NCI-H226 (cell line): Measurements from ENCODE around the gene CYP3A4.
A peak's percentile ranks its signal among the peaks of the same experiment; 100 is the strongest.
"Not testable (repeated sequence)": the region's sequence is repeated elsewhere in the genome, so short reads cannot be mapped to it uniquely, and the experiment has no call there.

Experiments
- DNase-seq: peaks from one replicate; pipeline ENCODE4 v3.0.0-alpha.2; 2015

Gene CYP3A4

DNA sequence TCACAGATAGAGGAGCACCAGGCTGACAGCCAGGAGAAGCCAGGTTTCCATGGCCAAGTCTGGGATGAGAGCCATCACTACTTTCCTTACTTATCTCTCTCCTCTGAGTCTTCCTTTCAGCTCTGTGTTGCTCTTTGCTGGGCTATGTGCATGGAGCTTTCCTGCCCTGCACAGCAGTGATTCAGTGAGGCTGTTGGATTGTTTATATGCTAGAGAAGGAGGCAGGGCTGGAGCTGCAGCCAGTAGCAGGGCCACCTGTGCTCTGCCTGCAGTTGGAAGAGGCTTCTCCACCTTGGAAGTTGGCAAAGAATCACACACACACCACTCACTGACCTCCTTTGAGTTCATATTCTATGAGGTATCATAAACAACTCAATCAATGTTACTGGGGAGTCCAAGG is at the start of gene CYP3A4:
TSS of gene CYP3A4 (minus strand) at position 178 of the 400 bp plus-strand sequence. CDS start at position 75, 103 bp downstream.
- peak; percentile 39 for DNase-seq

DNA sequence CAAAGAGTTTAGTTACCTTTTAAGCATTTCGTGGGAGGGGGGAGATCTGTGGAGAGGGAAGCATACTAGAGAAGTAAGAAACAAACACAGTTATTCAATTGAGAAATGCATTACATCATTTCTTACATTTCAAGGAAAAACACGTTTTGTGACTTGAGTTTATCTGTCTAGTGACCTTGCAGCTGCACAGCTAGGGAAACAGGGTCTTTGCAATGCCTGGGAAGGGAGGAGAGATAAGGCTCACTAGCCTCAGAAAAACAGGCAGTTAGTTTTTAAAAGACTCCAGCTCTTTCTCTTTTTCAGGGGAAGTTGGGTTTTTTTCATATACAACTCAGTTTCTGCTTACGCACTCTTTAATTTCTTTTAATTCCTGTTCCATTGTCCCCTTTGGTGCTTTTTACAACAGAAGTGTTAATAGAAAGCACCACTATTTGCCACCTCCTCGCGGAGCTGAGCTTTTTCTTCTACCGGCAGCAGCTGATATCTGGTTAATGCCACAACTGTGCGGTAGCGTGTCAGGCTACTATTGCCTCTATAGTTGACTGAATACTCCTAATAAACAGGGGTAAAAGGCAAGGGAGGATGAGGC is 49.4 kb upstream of the CYP3A4 start:
- DNase-seq = no peak

- no peak for DNase-seq
Measured at GRCh38 chr7:99831595-99831994, 47.6 kb upstream of the CYP3A4 start.

DNA sequence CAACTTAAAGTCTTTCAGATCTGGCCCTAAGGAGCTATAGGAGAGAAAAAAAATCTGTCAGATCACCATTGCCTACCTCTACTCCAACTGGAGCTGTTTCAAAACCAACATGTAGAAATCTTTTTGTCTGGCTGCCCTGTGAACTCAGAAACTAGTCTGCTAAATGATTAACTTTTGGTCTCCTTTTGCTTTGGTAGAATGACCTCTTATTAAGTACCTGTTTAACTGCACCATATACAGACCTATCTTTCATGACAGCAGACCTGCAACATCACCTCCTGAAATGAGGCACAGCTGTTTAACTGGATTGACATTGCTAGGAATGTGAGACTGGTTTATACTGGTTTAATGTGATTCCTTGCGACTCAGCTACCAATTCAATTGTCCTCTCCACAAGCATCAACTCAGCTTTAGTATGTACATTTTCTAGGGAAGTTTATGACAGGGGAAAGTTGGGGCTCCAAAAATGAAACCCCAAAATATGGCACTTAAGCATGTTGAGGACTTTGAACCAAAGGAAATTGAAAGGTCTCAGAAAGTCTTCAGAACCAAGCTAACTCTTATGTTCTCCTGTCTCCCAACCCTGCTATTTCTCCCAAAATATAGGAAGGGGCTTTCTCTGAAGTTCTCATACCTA is 45.7 kb upstream of the CYP3A4 start:
- no peak for DNase-seq

- no peak for DNase-seq
Measured at GRCh38 chr7:99828811-99829210, 44.8 kb upstream of the CYP3A4 start.

DNA sequence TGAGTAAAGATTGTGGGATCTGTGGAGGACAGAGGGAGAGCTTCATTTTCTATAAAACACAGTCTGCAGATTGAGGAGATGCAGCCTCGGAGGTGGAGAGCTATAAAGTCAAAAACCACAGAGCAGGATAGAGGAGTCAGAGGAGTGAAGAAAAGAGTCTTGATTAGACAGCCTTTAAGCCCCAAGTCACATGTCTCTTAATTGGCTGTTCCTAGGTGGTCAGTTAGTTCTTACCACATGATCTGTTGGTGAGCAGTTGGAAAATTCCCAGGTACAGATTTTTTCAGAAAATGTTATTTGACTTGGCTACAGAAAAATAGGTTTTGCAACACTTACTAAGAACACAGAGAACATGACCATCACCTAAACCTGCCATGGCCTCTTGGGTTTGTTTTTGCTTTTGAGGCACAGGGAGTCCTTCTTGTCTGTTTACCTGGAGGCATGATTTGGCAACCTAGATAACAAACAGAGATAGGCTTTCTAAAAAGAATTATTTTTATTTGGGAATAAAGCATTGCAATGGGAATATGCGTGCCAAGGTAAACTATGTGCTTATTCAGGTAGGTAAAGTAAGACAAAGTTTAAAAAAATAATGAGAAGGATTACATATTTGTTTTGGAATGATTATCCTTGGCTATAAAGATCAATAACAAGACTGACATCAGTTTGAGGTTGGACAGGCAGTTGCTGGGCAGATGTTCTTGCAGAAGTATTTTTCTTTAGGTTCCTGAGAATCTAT is 43.2 kb upstream of the CYP3A4 start:
- DNase-seq = no peak

GRCh38 chr7:99825873-99826272 is 41.9 kb upstream of the CYP3A4 start:
- no peak for DNase-seq

GRCh38 chr7:99825452-99825851 is 41.5 kb upstream of the CYP3A4 start:
- no peak for DNase-seq

GRCh38 chr7:99824091-99824490 is 40.1 kb upstream of the CYP3A4 start:
- no peak for DNase-seq

DNA sequence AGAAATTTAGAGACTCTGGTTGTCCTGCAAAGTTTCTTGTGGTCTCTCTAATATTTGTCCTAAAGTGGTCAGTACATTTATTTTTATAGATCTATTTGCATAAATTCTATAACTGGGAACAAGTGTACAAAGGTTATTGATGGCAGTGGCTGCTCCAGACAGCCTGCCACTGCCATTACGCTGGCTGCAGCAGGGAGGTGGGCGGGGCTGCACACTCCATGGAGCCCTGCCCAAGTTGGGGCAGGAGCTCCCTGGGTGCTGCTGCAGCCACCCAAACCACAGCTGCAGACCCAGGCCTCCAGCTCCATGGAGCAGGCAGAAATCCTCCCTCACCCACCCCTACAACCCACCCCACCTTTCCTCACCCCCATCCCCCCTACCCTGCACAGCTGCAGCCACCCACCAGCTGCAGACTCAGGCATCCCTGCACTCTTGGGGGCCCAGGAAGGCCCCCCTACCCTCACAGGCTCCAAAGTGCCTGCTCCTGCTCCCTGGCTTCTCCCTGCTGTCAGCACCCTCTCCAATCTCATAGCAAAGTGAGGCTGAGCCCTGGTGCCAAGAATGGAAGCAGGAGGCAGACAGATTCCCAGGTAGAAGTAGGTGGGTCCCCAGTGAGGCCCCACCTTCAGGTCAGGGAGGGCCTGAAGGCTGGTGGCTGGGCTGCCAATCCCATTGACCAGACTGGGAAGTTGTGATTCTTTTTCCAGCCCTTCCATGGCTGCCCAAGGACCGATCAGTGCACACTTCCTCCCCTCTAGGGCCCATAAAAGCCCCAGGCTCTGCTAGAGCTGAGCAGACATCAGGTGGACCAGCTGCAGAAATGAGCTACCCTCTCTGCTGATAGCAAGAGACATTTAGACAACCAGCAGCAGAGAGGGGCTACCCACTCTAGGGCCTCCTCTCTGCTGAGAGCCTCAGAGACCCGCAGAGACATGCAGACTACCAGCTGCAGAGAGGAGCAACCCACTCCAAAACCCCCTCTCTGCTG is 39.0 kb upstream of the CYP3A4 start:
- no peak for DNase-seq

DNA sequence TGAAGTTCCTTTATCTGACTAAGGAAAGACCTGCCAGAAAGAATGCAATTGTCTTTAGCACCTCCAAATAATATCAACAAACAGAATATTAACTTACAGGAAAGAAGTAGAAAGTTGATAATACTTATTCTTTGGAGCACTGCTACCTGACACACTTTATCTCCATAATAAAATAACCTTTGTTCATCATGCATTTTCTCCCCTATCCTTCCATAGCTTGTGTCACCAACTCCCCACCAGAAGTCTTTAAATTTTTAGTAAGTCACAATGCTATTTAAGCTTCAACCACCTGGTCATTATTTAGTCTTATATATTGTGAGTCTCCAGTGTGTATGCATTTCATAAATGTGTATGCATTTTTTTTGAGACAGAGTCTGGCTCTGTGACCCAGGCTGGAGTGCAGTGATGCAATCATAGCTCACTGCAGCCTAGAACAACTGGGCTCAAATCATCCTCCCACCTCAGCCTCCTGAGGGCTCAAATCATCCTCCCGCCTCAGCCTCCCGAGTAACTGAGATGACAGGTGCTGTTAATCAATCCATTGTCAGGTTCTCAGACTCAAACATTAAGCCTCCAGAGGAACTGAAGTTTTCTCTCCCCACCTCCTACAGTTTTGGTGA is 36.5 kb upstream of the CYP3A4 start:
- DNase-seq = no peak

- no peak for DNase-seq
Measured at GRCh38 chr7:99808766-99809165, 24.8 kb upstream of the CYP3A4 start.

- DNase-seq = no peak
Measured at GRCh38 chr7:99806839-99807478, 23.0 kb upstream of the CYP3A4 start.

GRCh38 chr7:99805641-99806040 is 21.7 kb upstream of the CYP3A4 start:
- no peak for DNase-seq

DNA sequence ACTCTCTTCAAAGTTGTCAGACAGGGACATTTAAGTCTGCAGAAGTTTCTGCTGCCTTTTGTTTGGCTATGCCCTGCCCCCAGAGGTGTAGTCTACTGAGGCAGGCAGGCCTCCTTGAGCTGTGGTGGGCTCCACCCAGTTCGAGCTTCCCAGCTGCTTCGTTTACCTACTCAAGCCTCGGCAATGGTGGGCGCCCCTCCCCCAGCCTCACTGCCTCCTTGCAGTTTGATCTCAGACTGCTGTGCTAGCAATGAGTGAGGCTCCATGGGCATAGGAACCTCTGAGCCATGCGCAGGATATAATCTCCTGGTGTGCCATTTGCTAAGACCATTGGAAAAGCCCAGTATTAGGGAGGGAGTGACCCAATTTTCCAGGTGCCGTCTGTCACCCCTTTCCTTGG is 19.1 kb upstream of the CYP3A4 start:
- not testable (repeated sequence) for DNase-seq

GRCh38 chr7:99801407-99801806 is 17.4 kb upstream of the CYP3A4 start:
- not testable (repeated sequence) for DNase-seq

DNA sequence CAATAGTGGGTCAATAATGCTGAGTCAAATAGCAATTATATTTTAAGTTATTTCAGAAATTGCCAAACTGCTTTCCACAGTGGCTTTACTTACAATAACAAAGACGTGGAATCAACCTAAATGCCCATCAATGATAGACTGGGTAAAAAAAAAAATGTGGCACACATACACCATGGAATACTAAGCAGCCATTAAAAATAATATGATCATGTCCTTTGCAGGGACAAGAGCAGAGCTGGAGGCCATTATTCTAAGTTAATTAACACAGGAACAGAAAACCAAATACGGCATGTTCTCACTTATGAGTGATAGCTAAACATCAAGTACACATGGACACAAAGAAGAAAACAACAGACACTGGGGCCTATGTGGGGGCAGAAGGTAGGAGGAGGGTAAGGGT is 15.0 kb upstream of the CYP3A4 start:
- DNase-seq = no peak

- not testable (repeated sequence) for DNase-seq
Measured at GRCh38 chr7:99795864-99796263, 11.9 kb upstream of the CYP3A4 start.

DNA sequence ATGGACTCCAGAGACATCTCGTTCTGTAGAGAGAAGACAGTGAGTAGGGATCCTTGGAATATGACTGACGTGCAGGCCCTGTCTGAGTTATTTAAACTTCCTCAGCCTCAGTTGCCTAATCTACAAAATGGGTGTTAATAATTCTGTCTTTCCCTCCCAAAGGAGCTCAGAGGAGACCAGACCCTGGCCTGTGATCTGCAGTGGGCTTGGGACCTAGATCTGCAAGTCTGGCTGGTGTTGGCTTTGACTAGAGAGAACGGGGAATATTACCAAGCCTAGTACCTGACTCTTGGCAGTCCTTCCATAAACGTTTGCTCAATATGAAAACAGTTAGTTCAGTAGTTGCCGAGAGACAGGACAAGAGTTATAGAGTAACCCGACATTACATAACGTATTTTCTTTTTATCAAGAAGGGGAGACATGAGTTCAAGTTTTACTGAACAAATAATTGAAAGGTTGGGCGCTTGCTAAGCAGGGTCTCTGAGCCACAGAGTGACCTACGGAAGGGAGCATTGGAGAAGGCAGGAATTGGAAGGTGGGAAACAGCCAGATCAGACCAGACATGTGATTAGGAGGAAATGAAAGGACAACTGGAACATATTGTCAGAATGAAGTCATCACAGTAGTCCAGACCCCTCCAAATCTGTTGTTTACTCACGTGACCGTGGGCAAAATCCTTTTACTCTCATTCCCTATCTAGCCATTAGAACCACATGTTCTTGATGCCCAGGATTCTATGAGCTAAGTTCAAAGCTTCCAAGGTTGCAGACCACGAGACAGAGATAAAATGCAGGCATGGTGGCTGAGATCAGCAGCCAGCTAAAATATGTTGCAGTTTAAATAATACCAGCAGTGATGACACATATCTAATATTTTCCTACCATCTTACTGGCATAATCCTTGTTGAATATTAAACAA is 10.9 kb upstream of the CYP3A4 start:
- DNase-seq = peak; percentile 63

DNA sequence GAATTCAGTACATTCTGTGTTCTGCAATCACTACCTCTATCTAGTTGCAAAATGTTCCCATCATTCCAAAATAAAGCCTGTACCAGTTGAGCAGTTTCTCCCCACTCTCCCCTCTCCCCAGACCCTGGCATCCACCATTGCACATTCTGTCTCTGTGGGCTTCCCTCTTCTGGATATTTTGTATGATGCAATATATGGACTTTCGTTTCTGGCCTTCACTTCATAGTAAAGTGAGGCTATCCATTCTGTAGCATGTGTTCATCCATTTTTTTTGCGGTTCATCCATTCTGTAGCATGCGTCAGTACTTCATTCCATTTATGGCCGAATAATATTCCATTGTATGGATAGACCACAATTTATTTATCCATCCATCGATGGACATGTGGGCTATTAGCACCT is 9.5 kb upstream of the CYP3A4 start:
- DNase-seq = no peak

GRCh38 chr7:99792967-99793366 is 9.0 kb upstream of the CYP3A4 start:
- DNase-seq = no peak
